Upper lobe of left lung (tissue), 4 donors: ENCODE results near the gene FAM171A2.
A peak's percentile ranks its signal among the peaks of the same experiment; 100 is the strongest.

Experiments used
- POLR2A ChIP-seq, 4 donors: fragments of 450-650 bp; IDR thresholded peaks; one replicate each; pipeline ENCODE4 v1.5.1; 2016 to 2017; ENCODE audit warnings: antibody characterized with exemption in 4 of 4, mild to moderate bottlenecking in 2 of 4
- POLR2AphosphoS5 ChIP-seq, 2 donors: sonication (generic); formaldehyde crosslinking; IDR thresholded peaks; one replicate each; pipeline ENCODE4 v1.5.1; 2017; ENCODE audit warnings: antibody characterized with exemption in 2 of 2
- TF ChIP-seq, protein P1 (sequence below), 6 experiments: fragments of 450-650 bp in 4 of 6; fragments of 200-600 bp in 2 of 6; sonication (generic) in 2 of 6; IDR thresholded peaks; one replicate each; pipeline ENCODE4 v1.5.1; 2016 to 2019; ENCODE audit warnings: antibody characterized with exemption in 6 of 6

DNA sequence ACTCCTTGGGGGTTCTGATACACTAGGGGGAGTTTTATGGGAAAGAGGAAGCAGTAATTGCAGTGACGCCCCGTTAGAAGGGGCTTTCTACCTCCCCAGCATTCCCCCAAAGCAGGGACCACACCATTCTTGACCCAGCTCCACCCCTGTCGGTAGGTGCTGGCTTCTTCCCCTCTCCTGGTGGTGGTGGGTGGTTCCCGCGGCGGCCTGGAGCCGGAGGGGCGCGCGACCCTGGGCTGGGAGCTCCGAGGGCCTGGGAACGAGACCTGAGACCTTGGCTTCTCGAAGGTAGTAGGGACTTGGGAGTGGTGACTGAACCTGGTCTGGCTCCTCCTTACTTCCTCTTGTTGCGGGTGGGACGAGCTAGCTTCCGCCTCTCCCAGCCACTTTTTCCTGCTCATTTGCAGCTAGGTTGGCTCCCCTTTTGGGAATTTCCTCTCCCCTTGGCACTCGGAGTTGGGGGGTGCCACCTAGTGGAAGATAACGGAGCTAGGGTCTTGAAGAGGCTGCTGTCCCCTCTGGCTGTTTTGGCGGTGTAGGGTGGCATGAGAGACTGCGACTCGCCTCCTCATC is 18.1 kb downstream of the FAM171A2 start:
- TF ChIP-seq POLR2AphosphoS5 (IDR thresholded peaks at IDR 0.05) (peak in 1 of 2 donors; percentile 20), POLR2A (IDR thresholded peaks at IDR 0.05) (peak in 1 of 4 donors; percentile 14)
- TF ChIP-seq, protein P1, sequence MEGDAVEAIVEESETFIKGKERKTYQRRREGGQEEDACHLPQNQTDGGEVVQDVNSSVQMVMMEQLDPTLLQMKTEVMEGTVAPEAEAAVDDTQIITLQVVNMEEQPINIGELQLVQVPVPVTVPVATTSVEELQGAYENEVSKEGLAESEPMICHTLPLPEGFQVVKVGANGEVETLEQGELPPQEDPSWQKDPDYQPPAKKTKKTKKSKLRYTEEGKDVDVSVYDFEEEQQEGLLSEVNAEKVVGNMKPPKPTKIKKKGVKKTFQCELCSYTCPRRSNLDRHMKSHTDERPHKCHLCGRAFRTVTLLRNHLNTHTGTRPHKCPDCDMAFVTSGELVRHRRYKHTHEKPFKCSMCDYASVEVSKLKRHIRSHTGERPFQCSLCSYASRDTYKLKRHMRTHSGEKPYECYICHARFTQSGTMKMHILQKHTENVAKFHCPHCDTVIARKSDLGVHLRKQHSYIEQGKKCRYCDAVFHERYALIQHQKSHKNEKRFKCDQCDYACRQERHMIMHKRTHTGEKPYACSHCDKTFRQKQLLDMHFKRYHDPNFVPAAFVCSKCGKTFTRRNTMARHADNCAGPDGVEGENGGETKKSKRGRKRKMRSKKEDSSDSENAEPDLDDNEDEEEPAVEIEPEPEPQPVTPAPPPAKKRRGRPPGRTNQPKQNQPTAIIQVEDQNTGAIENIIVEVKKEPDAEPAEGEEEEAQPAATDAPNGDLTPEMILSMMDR (IDR thresholded peaks at IDR 0.05) = peak; percentile 33 to 67 (median 43)
